SU-DHL-6 (cell line): ENCODE data around the gene CLCN1.

Source experiments
- H2AFZ ChIP-seq: fragments of 200-600 bp; sonication (generic); 2 replicates; pipeline ENCODE4 v1.6.1; 2014; ENCODE audit warnings: low read depth, mild to moderate bottlenecking, moderate library complexity, mixed read lengths, antibody characterized with exemption, low read length; ENCODE audit not compliant: severe bottlenecking
- H3F3A ChIP-seq: fragments of 200-600 bp; shearing (Covaris generic); 2 replicates; pipeline ENCODE4 v1.6.0; 2016; ENCODE audit warnings: antibody characterized with exemption, mild to moderate bottlenecking; ENCODE audit not compliant: insufficient read depth
- H3K27ac ChIP-seq: fragments of 200-600 bp; sonication (generic); 2 replicates; pipeline ENCODE4 v1.5.1; 2016; ENCODE audit warnings: low read depth, mild to moderate bottlenecking, low read length, moderate library complexity, mixed read lengths
- H3K27me3 ChIP-seq: fragments of 200-600 bp; sonication (generic), shearing (Covaris generic); 2 replicates; pipeline ENCODE4 v1.6.0; 2014; ENCODE audit warnings: mild to moderate bottlenecking, low read length
- H3K36me3 ChIP-seq: fragments of 200-600 bp; sonication (generic); 2 replicates; pipeline ENCODE4 v1.6.1; 2014; ENCODE audit warnings: mild to moderate bottlenecking, low read length, mixed read lengths
- H3K4me2 ChIP-seq: fragments of 300-600, 200-600 bp; shearing (Covaris generic), sonication (generic); 2 replicates; pipeline ENCODE4 v1.6.0; 2014; ENCODE audit warnings: low read length, low read depth, mild to moderate bottlenecking; ENCODE audit not compliant: poor library complexity, severe bottlenecking
- H3K4me3 ChIP-seq: fragments of 200-600 bp; sonication (generic); 2 replicates; pipeline ENCODE4 v1.5.1; 2014; ENCODE audit warnings: antibody characterized with exemption, low read length, mild to moderate bottlenecking, mixed read lengths; ENCODE audit not compliant: insufficient read depth, poor library complexity, severe bottlenecking
- H3K79me2 ChIP-seq: fragments of 200-600 bp; sonication (generic); 2 replicates; pipeline ENCODE4 v1.6.1; 2014; ENCODE audit warnings: mild to moderate bottlenecking, low read length, moderate library complexity; ENCODE audit not compliant: insufficient read depth
- H3K9ac ChIP-seq: fragments of 200-600 bp; sonication (generic); 2 replicates; pipeline ENCODE4 v1.7.0; 2014; ENCODE audit warnings: mild to moderate bottlenecking, low read length
- H3K9me2 ChIP-seq: fragments of 200-600 bp; sonication (generic); replicated peaks from 2 replicates; pipeline ENCODE4 v1.6.1; 2014; ENCODE audit warnings: low read length; ENCODE audit not compliant: insufficient read depth
- H3K9me3 ChIP-seq: fragments of 200-600 bp; sonication (generic); 2 replicates; pipeline ENCODE4 v1.6.1; 2014; ENCODE audit warnings: low read length, mixed read lengths; ENCODE audit not compliant: insufficient read depth
- H4K20me1 ChIP-seq: fragments of 200-600 bp; sonication (generic); 2 replicates; pipeline ENCODE4 v1.6.1; 2014; ENCODE audit warnings: low read depth, mild to moderate bottlenecking, antibody characterized with exemption, low read length, moderate library complexity, mixed read lengths
- EZH2phosphoT487 ChIP-seq: fragments of 200-600 bp; sonication (generic), shearing (Covaris generic); conservative IDR thresholded peaks from 2 replicates; pipeline ENCODE4 v1.6.1; 2018; ENCODE audit warnings: mild to moderate bottlenecking, antibody characterized with exemption, low read length, moderate library complexity, mixed read lengths
- TF ChIP-seq, protein P1 (sequence below): fragments of 200-600 bp; sonication (generic); IDR thresholded peaks from one replicate; pipeline ENCODE4 v1.5.1; 2017; ENCODE audit warnings: antibody characterized with exemption, mild to moderate bottlenecking, low read length, moderate library complexity; ENCODE audit not compliant: insufficient read depth, poor library complexity, severe bottlenecking

CLCN1 gene

DNA sequence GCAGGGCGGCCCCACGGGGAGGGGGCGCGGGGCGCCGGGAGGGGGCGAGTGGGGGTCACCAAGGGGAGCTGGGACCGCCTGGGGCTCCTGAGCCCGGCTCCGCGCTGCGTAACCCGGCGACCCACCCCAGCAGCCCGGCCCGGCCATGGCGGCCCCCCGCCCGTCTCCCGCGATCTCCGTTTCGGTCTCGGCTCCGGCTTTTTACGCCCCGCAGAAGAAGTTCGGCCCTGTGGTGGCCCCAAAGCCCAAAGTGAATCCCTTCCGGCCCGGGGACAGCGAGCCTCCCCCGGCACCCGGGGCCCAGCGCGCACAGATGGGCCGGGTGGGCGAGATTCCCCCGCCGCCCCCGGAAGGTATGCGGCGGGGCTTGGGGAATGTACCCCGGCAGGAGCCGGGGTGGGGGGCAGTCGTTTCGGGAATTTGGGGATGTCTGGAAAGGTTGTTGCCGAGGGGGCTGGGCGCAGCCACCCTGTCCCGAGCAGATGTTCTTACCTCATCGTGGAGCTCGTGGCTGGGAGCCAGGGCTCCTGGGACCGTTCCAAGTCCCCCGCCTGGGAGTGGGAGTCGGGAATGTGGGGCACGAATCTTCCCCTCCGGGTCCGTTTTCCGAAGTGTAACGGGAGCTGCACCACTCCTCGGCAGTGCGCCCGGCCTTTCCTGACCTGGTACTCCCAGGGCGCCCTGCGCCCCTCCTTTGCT lies 65.7 kb downstream of the CLCN1 start:
- Histone ChIP-seq H3K9me3 (no peaks in the 10 kb centered on the region), H3K27ac (no peak overlapping the region), H2AFZ (peak overlapping the region; percentile 39), H3K79me2 (no peaks in the 10 kb centered on the region), H3K36me3 (no peaks in the 10 kb centered on the region), H3K9ac (peak overlapping the region; percentile 69), H4K20me1 (no peaks in the 10 kb centered on the region), H3K9me2 (no peaks in the 10 kb centered on the region), H3K4me2 (peak overlapping the region; percentile 77), H3K27me3 (no peaks in the 10 kb centered on the region), H3K4me3 (peak overlapping the region; percentile 65), H3F3A (no peaks in the 10 kb centered on the region)
- TF ChIP-seq EZH2phosphoT487: no peak
- TF ChIP-seq, protein P1, sequence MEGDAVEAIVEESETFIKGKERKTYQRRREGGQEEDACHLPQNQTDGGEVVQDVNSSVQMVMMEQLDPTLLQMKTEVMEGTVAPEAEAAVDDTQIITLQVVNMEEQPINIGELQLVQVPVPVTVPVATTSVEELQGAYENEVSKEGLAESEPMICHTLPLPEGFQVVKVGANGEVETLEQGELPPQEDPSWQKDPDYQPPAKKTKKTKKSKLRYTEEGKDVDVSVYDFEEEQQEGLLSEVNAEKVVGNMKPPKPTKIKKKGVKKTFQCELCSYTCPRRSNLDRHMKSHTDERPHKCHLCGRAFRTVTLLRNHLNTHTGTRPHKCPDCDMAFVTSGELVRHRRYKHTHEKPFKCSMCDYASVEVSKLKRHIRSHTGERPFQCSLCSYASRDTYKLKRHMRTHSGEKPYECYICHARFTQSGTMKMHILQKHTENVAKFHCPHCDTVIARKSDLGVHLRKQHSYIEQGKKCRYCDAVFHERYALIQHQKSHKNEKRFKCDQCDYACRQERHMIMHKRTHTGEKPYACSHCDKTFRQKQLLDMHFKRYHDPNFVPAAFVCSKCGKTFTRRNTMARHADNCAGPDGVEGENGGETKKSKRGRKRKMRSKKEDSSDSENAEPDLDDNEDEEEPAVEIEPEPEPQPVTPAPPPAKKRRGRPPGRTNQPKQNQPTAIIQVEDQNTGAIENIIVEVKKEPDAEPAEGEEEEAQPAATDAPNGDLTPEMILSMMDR: no peak

DNA sequence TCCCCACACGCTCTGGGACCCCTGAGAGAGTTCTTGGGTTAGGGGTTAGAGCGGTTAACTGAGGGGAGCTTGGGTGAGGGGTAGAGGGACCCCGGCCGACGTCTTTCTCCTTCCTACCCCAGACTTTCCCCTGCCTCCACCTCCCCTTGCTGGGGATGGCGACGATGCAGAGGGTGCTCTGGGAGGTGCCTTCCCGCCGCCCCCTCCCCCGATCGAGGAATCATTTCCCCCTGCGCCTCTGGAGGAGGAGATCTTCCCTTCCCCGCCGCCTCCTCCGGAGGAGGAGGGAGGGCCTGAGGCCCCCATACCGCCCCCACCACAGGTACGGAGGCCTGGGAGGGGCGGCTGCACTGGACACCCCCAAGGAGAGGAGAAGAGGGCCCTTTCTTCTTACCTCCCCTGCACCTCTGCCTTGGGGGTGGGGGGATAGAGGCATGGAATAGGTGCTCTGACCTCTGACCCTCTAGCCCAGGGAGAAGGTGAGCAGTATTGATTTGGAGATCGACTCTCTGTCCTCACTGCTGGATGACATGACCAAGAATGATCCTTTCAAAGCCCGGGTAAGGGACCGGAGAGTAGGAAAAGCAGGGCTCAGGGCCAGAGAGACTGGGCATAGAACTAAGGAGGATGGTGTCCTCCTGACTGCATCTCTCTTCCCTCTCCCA lies 66.3 kb downstream of the CLCN1 start:
- Histone ChIP-seq H3K9me3 (no peaks in the 10 kb centered on the region), H3K9me2 (no peaks in the 10 kb centered on the region), H3F3A (no peaks in the 10 kb centered on the region), H3K79me2 (no peaks in the 10 kb centered on the region), H3K4me2 (no peak overlapping the region), H3K27ac (no peak overlapping the region), H3K9ac (no peak overlapping the region), H4K20me1 (no peaks in the 10 kb centered on the region), H3K36me3 (no peaks in the 10 kb centered on the region), H3K4me3 (no peak overlapping the region), H2AFZ (no peak overlapping the region), H3K27me3 (no peaks in the 10 kb centered on the region)
- TF ChIP-seq, protein P1: no peak
- no peak for TF ChIP-seq EZH2phosphoT487

DNA sequence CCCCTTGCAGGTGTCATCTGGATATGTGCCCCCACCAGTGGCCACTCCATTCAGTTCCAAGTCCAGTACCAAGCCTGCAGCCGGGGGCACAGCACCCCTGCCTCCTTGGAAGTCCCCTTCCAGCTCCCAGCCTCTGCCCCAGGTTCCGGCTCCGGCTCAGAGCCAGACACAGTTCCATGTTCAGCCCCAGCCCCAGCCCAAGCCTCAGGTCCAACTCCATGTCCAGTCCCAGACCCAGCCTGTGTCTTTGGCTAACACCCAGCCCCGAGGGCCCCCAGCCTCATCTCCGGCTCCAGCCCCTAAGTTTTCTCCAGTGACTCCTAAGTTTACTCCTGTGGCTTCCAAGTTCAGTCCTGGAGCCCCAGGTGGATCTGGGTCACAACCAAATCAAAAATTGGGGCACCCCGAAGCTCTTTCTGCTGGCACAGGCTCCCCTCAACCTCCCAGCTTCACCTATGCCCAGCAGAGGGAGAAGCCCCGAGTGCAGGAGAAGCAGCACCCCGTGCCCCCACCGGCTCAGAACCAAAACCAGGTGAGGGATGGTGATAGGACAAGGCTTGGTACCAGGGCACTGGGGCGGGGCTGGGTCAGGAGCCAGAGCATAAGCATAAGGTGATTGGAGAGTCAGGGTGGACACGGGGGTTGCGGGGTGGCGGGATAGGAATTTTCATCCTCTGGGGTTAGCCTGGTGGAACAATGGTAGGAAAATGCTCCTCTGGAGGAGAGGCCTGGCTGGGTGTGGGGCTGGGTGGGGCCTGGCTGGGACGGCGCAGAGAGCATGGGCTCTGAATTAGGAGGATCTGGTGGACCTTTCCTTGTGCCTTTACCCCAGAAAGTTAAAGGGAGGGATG lies 67.1 kb downstream of the CLCN1 start:
- no peaks in the 10 kb centered on the region for H3K9me2 ChIP-seq
- H3F3A ChIP-seq: no peaks in the 10 kb centered on the region
- H3K27me3 ChIP-seq: no peaks in the 10 kb centered on the region
- no peaks in the 10 kb centered on the region for H4K20me1 ChIP-seq
- no peaks in the 10 kb centered on the region for H3K9me3 ChIP-seq
- no peak overlapping the region for H3K27ac ChIP-seq
- no peaks in the 10 kb centered on the region for H3K36me3 ChIP-seq
- no peak overlapping the region for H2AFZ ChIP-seq
- TF ChIP-seq, protein P1: no peak
- no peak for TF ChIP-seq EZH2phosphoT487
- no peaks in the 10 kb centered on the region for H3K79me2 ChIP-seq
- H3K4me3 ChIP-seq: no peak overlapping the region
- no peak overlapping the region for H3K4me2 ChIP-seq
- H3K9ac ChIP-seq: no peak overlapping the region
